Large intestine (tissue), 3 donors: ENCODE measurements around the gene NFYB. TPM values are rescaled to one million over a fixed set of nuclear protein-coding genes. Genes with fewer than 3 reads are reported as not detected.
"Not testable (repeated sequence)": the region's sequence is repeated elsewhere in the genome, so short reads cannot be mapped to it uniquely, and the experiment has no call there.

Experiments
- DNase-seq, 2 donors: peaks; one replicate each; pipeline versions ENCODE4 v3.0.0 to v3.0.0-alpha.2; 2013
- H3K27ac ChIP-seq: one replicate; pipeline ENCODE4 v1.5.1; 2013; ENCODE audit warnings: low read length
- H3K27me3 ChIP-seq: 2 replicates; pipeline ENCODE4 v1.6.1; 2013; ENCODE audit warnings: low read length; ENCODE audit not compliant: control insufficient read depth, insufficient read depth
- H3K36me3 ChIP-seq: 2 replicates; pipeline ENCODE4 v1.6.1; 2013; ENCODE audit warnings: low read length; ENCODE audit not compliant: control insufficient read depth, insufficient read depth
- H3K4me1 ChIP-seq: one replicate; pipeline ENCODE4 v1.6.1; 2013; ENCODE audit warnings: low read length; ENCODE audit not compliant: control insufficient read depth, insufficient read depth
- H3K4me3 ChIP-seq: one replicate; pipeline ENCODE4 v1.5.1; 2013; ENCODE audit warnings: low read length
- H3K9me3 ChIP-seq: one replicate; pipeline ENCODE4 v1.6.1; 2013; ENCODE audit warnings: mild to moderate bottlenecking, low read depth, low read length, moderate library complexity; ENCODE audit not compliant: control insufficient read depth
- WGBS: methylation state at CpG from one replicate; pipeline ENCODE4 v1.1.5; 2013; ENCODE audit warnings: low lambda C conversion rate; ENCODE audit not compliant: insufficient coverage; 5-methylcytosine and 5-hydroxymethylcytosine counted together
- polyA plus RNA-seq: library from polyadenylated mRNA; unstranded; fragments of 120-200 nt; gene quantifications from one replicate; pipeline ENCODE4 v1.2.1, GENCODE V29; 2013

Gene NFYB
- polyA plus RNA-seq, 1 donor: 38.7 TPM

DNA sequence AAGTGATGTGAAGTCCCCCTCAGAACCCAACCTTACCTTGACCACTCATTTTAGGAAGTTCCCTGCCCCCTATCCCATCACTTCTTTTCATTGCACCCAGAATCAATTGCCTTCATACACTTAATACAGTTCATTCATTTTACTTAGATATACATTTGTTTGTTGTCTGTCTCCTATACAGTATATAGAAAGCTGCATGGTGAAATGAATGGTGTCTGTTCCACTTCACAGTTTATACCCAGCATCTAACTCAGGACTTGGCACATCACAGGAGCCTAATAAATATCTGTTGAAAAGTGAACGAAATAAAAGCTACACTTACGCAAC, 39.3 kb upstream of the NFYB start:
- H3K4me1 ChIP-seq: no peaks in the 10 kb centered on the region
- DNase-seq: no peak
- no peaks in the 10 kb centered on the region for H3K36me3 ChIP-seq
- H3K9me3 ChIP-seq: no peaks in the 10 kb centered on the region
- no CpG with 5 or more reads among the region's 2 CpGs for WGBS
- no peaks in the 10 kb centered on the region for H3K27me3 ChIP-seq
- H3K27ac ChIP-seq: no peak overlapping the region
- H3K4me3 ChIP-seq: no peak overlapping the region

DNA sequence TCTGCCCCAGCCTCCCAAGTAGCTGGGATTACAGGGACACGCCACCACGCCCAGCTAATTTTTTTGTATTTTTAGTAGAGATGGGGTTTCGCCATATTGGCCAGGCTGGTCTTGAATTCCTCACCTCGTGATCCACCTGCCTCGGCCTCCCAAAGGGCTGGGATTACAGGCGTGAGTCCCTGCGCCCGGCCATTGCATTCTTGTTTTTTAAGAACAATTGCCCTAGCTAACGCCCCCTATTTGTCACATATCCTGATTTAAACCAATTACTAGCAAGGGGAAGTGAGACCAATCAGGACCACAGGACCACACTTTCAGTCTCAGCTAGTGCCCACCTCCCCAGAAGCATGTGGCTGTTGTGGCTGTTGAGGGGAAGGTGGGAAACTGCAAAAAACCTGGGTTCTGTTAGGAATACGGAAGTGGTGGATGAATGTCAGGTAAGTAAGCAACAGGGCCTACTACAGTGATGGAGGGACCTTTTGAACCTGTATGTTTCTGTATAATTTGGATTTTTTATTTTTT, 37.8 kb upstream of the NFYB start:
- no peak overlapping the region for H3K27ac ChIP-seq
- WGBS: no CpG with 5 or more reads among the region's 10 CpGs
- no peaks in the 10 kb centered on the region for H3K27me3 ChIP-seq
- no peaks in the 10 kb centered on the region for H3K36me3 ChIP-seq
- H3K4me3 ChIP-seq: no peak overlapping the region
- H3K4me1 ChIP-seq: no peaks in the 10 kb centered on the region
- no peak for DNase-seq
- H3K9me3 ChIP-seq: no peaks in the 10 kb centered on the region

DNA sequence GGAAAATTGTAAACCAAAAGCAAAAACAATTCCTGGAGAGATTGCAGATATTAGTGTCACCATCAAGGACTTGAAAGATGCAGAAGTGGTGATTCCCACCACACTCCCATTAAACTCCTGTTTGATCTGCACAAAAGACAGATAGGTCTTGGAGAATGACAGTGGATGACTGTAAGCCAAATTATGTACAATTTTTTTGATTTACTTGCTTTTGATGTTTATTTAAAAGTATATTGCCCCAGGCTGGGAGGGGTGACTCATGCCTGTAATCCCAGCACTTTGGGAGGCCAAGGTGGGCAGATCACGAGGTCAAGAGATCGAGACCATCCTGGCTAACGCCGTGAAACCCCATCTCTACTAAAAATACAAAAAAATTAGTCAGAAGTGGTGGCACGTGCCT, 35.8 kb upstream of the NFYB start:
- WGBS: no CpG with 5 or more reads among the region's 5 CpGs

DNA sequence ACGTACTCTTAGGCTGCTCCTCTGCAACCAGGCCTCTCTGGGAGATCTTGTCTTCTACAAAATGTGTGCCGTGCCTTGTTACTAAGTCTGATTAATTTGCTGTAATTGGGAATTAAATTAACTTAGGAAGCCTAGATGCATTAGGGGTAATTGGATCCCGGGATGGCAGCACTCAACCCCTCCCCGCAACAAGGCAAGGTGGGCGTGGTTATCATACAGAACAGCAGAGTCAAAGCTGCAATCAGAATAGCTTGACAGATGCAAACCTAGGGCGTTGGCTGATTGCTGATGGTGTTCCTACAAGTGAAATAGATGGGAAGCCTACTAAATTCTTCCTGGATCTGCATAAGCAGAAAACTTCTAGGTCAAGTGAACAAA, 34.5 kb upstream of the NFYB start:
- H3K27me3 ChIP-seq: no peaks in the 10 kb centered on the region
- H3K27ac ChIP-seq: no peak overlapping the region
- no peak overlapping the region for H3K4me3 ChIP-seq
- H3K9me3 ChIP-seq: no peaks in the 10 kb centered on the region
- H3K4me1 ChIP-seq: no peaks in the 10 kb centered on the region
- no peaks in the 10 kb centered on the region for H3K36me3 ChIP-seq
- WGBS: no CpG with 5 or more reads among the region's 6 CpGs
- no peak for DNase-seq

More for the DNA sequence above, 35.8 kb upstream of the NFYB start:
- H3K9me3 ChIP-seq, H3K27ac ChIP-seq, H3K27me3 ChIP-seq, H3K4me3 ChIP-seq, DNase-seq, H3K4me1 ChIP-seq, H3K36me3 ChIP-seq: not testable (repeated sequence)

DNA sequence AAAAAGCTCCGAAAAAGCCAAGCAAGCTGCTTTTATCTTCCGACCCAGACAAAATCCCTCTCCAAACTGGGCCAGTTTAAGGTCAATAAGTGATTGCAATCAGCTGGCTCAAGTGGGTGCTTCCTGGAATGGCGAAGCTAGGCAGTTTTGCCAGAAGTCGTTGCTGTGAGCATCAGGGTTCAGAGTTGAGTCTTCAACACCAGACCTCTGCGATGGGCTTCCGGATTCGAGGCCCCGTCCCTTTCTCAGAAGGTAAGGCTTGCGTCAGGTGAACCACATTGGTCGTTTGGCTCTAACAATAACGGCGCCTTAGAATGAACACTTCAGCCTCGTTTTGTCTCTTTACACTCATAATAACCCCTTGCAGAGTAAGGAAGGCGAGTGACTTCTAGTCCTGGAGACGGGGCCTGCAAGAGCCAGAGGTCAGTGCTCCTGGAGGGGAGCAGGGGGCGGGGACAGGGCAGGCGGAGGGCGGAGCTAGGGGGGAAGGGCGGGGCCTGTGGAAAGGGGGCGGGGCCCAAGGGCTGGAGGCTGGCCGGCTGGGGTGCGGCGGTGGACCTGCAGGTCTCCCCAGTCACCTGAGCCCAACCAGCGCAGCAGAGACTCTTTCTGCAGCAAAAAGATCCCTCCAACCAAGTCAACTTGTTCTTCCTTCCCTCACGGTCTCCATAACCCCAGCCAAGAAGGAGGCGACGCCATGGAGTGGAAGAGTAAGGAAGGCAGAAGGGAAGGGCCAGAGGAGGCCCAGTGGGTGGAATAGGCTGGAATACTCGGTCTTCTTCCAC, 34.0 kb upstream of the NFYB start:
- no peaks in the 10 kb centered on the region for H3K4me1 ChIP-seq
- no peak overlapping the region for H3K4me3 ChIP-seq
- no peak overlapping the region for H3K27ac ChIP-seq
- no peaks in the 10 kb centered on the region for H3K9me3 ChIP-seq
- H3K36me3 ChIP-seq: no peaks in the 10 kb centered on the region
- no peak for DNase-seq
- no CpG with 5 or more reads among the region's 28 CpGs for WGBS
- no peaks in the 10 kb centered on the region for H3K27me3 ChIP-seq

DNA sequence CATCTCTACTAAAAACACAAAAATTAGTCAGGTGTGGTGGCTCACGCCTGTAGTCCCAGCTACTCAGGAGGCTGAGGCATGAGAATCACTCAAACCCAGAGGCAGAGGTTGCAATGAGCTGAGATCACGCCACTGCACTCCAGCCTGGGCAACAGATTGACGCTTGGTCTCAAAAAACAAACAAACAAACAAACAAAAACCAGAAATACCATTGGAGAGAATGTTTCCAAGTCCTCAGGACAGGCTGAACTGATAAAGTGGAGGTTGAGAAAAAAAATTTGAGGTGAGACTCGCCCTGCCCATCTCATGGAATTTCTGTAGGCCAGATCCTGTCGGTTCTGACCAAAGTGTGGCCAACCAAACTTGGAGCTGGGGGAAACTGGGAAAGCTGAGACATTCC, 30.6 kb upstream of the NFYB start:
- H3K4me3 ChIP-seq: no peak overlapping the region
- DNase-seq: no peak
- no peaks in the 10 kb centered on the region for H3K36me3 ChIP-seq
- H3K27me3 ChIP-seq: no peaks in the 10 kb centered on the region
- no peaks in the 10 kb centered on the region for H3K9me3 ChIP-seq
- 94% methylated on average over 2 of the region's 5 CpGs for WGBS
- H3K4me1 ChIP-seq: no peaks in the 10 kb centered on the region
- no peak overlapping the region for H3K27ac ChIP-seq

DNA sequence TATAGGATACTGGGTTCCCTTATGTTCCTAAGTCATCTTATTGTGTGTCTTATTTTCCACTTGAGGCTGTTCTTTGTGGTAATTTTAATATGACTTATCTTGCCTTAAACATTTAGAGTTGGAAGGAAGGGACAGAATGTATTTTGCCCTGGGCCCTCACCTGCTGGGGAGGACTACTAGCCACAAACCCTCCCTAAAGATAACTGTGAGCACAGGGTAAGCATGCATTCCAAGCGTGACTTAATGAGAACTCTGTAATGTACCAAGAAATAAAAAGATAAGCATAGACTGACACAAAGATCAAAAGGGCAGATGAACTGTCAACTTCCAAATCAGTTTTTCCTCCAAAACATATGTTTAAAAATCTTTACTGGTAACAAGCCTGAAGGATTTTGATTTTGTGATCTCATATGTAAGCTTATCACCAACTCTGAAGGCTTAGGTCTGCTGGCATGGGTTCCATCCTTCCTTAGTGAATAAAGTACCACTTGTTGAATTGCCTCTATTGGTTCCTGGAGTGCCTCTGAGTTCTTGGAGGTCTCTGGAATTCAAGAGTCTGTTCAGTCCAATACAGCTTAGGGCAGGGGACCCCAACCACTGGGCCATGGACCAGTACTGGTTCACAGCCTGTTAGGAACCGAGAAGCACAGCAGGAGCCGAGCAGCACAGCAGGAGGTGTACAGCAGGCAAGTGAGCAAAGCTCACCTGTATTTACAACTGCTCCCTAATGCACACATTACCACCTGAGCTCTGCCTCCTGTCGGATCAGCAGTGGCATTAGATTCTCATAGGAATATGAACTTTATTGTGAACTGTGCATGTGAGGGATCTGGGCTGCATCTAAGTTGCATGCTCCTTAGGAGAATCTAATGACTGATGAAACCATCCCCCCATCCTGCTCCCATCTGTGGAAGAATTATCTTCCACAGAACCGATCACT, 29.8 kb upstream of the NFYB start:
- no peak overlapping the region for H3K4me3 ChIP-seq
- H3K36me3 ChIP-seq: no peaks in the 10 kb centered on the region
- no peaks in the 10 kb centered on the region for H3K4me1 ChIP-seq
- H3K27me3 ChIP-seq: no peaks in the 10 kb centered on the region
- H3K27ac ChIP-seq: no peak overlapping the region
- WGBS: 20% methylated on average over 1 of the region's 5 CpGs
- no peak for DNase-seq
- no peaks in the 10 kb centered on the region for H3K9me3 ChIP-seq

DNA sequence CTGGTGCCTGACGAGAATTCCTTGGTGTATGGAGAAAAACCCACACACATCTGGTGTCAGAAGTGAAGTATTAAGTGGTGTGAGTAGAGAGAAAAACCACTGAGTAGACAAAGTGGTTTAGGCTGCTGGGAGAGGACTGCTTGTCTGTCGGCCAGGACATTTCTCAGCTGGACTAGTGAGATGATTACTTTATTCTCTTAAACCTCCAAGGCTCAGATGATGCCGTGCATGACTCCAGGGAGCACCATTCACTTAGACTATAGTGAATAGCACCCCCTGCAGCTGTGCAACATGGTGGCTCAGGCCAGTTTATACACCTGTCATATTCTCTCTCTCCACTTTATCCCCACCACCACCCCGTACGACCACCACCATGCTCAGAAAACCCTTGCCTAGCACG, 28.5 kb upstream of the NFYB start:
- WGBS: 100% methylated on average over 1 of the region's 6 CpGs
- H3K4me3 ChIP-seq: no peak overlapping the region
- H3K27ac ChIP-seq: no peak overlapping the region
- no peaks in the 10 kb centered on the region for H3K36me3 ChIP-seq
- H3K9me3 ChIP-seq: no peaks in the 10 kb centered on the region
- no peaks in the 10 kb centered on the region for H3K27me3 ChIP-seq
- no peak for DNase-seq
- H3K4me1 ChIP-seq: no peaks in the 10 kb centered on the region

DNA sequence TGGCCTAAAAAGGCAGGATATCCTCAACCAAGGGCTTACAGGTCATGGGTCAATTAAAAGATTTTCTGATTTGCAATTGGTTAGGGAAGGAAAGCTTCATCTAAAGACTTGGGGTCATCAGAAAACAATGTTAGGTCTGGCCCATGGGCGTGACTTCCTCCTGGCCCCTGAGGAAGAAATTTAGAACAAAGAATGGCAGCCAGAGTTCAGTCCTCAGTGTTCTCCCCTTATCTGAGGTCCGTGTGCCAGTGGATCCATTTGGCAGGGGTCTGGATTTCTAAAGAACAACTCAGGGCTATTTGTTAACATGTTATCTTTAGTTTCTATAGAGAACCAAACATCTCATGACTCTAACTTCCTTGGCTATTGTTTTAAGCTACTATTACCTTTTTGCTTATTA, 27.8 kb upstream of the NFYB start:
- no peaks in the 10 kb centered on the region for H3K4me1 ChIP-seq
- H3K36me3 ChIP-seq: no peaks in the 10 kb centered on the region
- H3K9me3 ChIP-seq: no peaks in the 10 kb centered on the region
- H3K27ac ChIP-seq: no peak overlapping the region
- H3K4me3 ChIP-seq: no peak overlapping the region
- DNase-seq: no peak
- WGBS: no CpG with 5 or more reads among the region's 2 CpGs
- H3K27me3 ChIP-seq: no peaks in the 10 kb centered on the region

DNA sequence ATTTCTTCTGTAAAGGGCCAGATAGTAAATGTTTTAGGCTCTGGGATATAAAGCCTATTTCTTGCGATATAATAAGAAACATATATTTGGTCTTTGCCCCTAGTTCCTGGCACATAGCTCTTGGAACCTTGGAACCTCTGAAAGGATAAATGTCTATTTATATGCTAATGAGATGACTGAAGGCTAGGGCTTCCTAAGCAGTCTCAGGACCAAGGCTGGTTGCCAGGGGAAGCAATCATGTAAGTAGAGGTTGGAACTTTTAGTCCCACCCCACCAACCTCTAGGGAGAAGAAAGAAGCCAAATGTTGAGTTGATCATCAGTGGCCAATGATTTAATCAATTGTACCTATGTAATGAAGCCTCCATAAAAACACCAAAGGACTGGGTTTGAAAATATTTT, 26.6 kb upstream of the NFYB start:
- Histone ChIP-seq H3K27ac (no peak overlapping the region), H3K36me3 (no peaks in the 10 kb centered on the region), H3K4me3 (no peak overlapping the region), H3K4me1 (no peaks in the 10 kb centered on the region), H3K27me3 (no peaks in the 10 kb centered on the region), H3K9me3 (no peaks in the 10 kb centered on the region)
- no CpG with 5 or more reads among the region's 1 CpG for WGBS
- DNase-seq: no peak
